Epithelial cell of proximal tubule (primary cell): ENCODE results near the gene RPRD1B. TPM values are rescaled to one million over a fixed set of nuclear protein-coding genes. Genes with fewer than 3 reads are reported as not detected.

Experiments used
- DNase-seq: peaks from one replicate; pipeline ENCODE4 v3.0.0-alpha.2; 2011; ENCODE audit warnings: low read depth
- H3K4me3 ChIP-seq: 2 replicates; pipeline ENCODE4 v1.5.1; 2011; ENCODE audit warnings: low read depth, mild to moderate bottlenecking, low read length
- CTCF ChIP-seq: conservative IDR thresholded peaks from 2 replicates; pipeline ENCODE4 v1.5.1; 2012; ENCODE audit warnings: low read depth, mild to moderate bottlenecking, low read length
- total RNA-seq: library from RNA; depleted of rRNA; stranded (reverse); fragments of >200 nt; gene quantifications from 2 replicates; pipeline ENCODE4 v1.2.3, GENCODE V29; 2015

Gene RPRD1B
- total RNA-seq, 1 donor from 2014 or later = 19.9 TPM

GRCh38 chr20:38034961-38035360 lies 1.4 kb downstream of the RPRD1B start:
- TF ChIP-seq CTCF = no peak
- DNase-seq = no peak
- peak overlapping the region; percentile 96 for H3K4me3 ChIP-seq

DNA sequence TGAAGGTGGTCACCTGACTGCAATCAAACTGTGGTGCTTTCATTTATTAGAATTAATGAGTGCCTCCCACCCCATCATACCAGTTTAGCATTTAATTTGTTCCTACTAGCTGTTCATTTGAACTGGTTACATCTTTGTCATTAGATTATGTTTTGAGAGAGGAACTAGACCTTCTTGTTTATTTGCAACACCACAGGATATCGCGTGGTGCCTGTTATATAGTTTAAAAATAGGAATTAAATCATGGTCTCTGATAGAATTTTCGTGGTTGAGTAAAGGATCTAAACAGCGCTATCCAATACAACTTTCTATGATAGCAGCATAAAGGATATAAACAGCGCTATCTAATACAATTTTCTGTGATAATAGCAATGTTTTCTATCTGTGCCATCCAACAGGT lies 2.8 kb downstream of the RPRD1B start:
- no peak overlapping the region for H3K4me3 ChIP-seq
- no peak for DNase-seq
- TF ChIP-seq CTCF = no peak

- no peak for TF ChIP-seq CTCF
- no peak overlapping the region for H3K4me3 ChIP-seq
- DNase-seq = no peak
Observed at GRCh38 chr20:38040276-38040675, 6.7 kb downstream of the RPRD1B start.

DNA sequence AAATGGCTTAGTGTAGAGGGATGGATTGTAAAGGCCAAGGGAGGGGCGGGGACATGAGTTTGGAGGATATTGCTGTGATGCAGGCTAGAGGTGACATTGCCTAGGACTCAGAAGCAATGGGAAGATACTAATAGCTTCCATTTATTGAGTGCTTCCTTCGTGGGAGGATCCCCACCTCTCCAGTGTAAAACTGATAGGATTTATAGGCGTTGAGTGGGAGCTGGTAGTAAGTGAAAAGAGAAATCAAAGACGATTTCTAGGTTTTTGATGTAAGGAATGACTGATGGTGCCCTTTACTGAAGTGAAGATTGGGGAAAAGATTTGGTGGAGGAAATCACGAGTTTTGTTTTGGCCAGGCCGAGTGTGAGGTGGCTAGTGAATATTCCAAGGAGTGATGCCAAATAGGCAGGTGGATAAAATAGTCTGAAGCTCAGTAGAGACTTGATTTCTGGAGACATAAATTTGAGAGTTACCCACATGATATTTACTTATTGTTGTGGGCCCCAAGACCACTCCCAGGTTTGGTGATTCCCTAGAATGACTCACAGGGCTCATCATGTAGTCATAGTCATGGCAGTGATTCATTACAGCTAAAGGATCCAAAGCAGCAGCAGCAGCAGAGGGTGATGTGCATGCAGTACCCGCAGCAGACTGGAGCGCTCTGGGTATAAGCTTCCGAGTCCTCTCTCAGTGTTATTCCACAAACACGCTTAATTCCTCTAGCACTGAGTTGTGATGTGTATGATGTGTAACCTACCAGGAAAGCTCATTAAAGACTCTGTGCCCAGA lies 10.2 kb downstream of the RPRD1B start:
- DNase-seq = no peak
- no peak for TF ChIP-seq CTCF
- no peak overlapping the region for H3K4me3 ChIP-seq

GRCh38 chr20:38044685-38045084 lies 11.1 kb downstream of the RPRD1B start:
- no peak overlapping the region for H3K4me3 ChIP-seq
- TF ChIP-seq CTCF = no peak
- no peak for DNase-seq

GRCh38 chr20:38046572-38046971 lies 13.0 kb downstream of the RPRD1B start:
- TF ChIP-seq CTCF = no peak
- no peak overlapping the region for H3K4me3 ChIP-seq
- no peak for DNase-seq

GRCh38 chr20:38049800-38050199 lies 16.3 kb downstream of the RPRD1B start:
- DNase-seq = peak; percentile 31
- no peak overlapping the region for H3K4me3 ChIP-seq
- no peak for TF ChIP-seq CTCF
